Measurements from ENCODE around the gene ANXA3.

GRCh38 chr4:78644744-78645330 is 93.3 kb downstream of the ANXA3 start:
- TF ChIP-seq CTCF (IDR thresholded peaks at IDR 0.05; ENCODE audit: insufficient read depth, low read depth, low read length) (peak; percentile 94), EZH2 (IDR thresholded peaks at IDR 0.05; ENCODE audit: insufficient read depth, low read length) (no peak)
